CD4-positive, alpha-beta memory T cell (primary cell): Measurements from ENCODE around the gene PRDM7. TPM values are rescaled to one million over a fixed set of nuclear protein-coding genes. Genes with fewer than 3 reads are reported as not detected.

ENCODE experiments used
- CTCF ChIA-PET: fragments of 350-600 bp; sonication (Branson Sonifier 250); formaldehyde crosslinking; loops from one replicate; lab custom pipeline; 2021; ENCODE audit warnings: inconsistent platforms; ENCODE audit not compliant: partially characterized antibody; lab: Charles Lee
- POLR2A ChIA-PET: fragments of 350-600 bp; sonication (Branson Sonifier 250); formaldehyde crosslinking; loops from one replicate; lab custom pipeline; 2021; ENCODE audit not compliant: partially characterized antibody; lab: Charles Lee
- DNase-seq, 5 donors: peaks; one replicate each; pipeline versions ENCODE4 v3.0.0 to v3.0.0-alpha.2; 2020 to 2022; ENCODE audit warnings: mixed read lengths in 1 of 5
- H3K27ac ChIP-seq: one replicate; pipeline ENCODE4 v1.7.0; 2013; ENCODE audit warnings: low read depth, low read length
- H3K27me3 ChIP-seq: 2 replicates; pipeline ENCODE4 v1.7.0; 2013; ENCODE audit warnings: mild to moderate bottlenecking, low read length, moderate library complexity; ENCODE audit not compliant: insufficient read depth
- H3K36me3 ChIP-seq: 2 replicates; pipeline ENCODE4 v1.7.0; 2013; ENCODE audit warnings: mild to moderate bottlenecking, low read length, moderate library complexity; ENCODE audit not compliant: insufficient read depth
- H3K4me1 ChIP-seq: 2 replicates; pipeline ENCODE4 v1.7.0; 2013; ENCODE audit warnings: mild to moderate bottlenecking, low read length, moderate library complexity; ENCODE audit not compliant: insufficient read depth
- H3K4me3 ChIP-seq, 2 donors: one replicate each; pipeline ENCODE4 v1.7.0; 2013; ENCODE audit warnings: low read length in 2 of 2, mild to moderate bottlenecking in 1 of 2
- H3K9me3 ChIP-seq, 2 donors: one replicate each; pipeline ENCODE4 v1.7.0; 2013; ENCODE audit warnings: low read length in 2 of 2, control low read depth in 1 of 2; ENCODE audit not compliant: control insufficient read depth in 1 of 2
- H3K27ac Mint-ChIP-seq, 7 donors: one replicate each; pipeline ENCODE4 v1.8.0; 2020 to 2021; ENCODE audit warnings: mixed read lengths in 7 of 7, mild to moderate bottlenecking in 6 of 7, inconsistent platforms in 3 of 7, moderate library complexity in 3 of 7
- H3K27me3 Mint-ChIP-seq, 2 donors: one replicate each; pipeline ENCODE4 v1.8.0; 2020 to 2021; ENCODE audit warnings: mixed read lengths in 2 of 2
- H3K36me3 Mint-ChIP-seq, 2 donors: one replicate each; pipeline ENCODE4 v1.8.0; 2020 to 2021; ENCODE audit warnings: mixed read lengths in 2 of 2, inconsistent platforms in 1 of 2, mild to moderate bottlenecking in 1 of 2
- H3K4me1 Mint-ChIP-seq, 4 donors: one replicate each; pipeline ENCODE4 v1.8.0; 2020 to 2021; ENCODE audit warnings: mixed read lengths in 4 of 4, mild to moderate bottlenecking in 1 of 4
- H3K4me3 Mint-ChIP-seq, 8 donors: one replicate each; pipeline ENCODE4 v1.8.0; 2020 to 2021; ENCODE audit warnings: mixed read lengths in 8 of 8, mild to moderate bottlenecking in 7 of 8, moderate library complexity in 6 of 8, inconsistent platforms in 3 of 8
- H3K9me3 Mint-ChIP-seq, 8 donors: one replicate each; pipeline ENCODE4 v1.8.0; 2020 to 2021; ENCODE audit warnings: mixed read lengths in 8 of 8, mild to moderate bottlenecking in 5 of 8, inconsistent platforms in 3 of 8, moderate library complexity in 1 of 8
- intact Hi-C: fragments of 100-400 bp; cut with micrococcal nuclease; formaldehyde crosslinking; loops from one replicate; pipeline ENCODE4 v1.15.1; 2023
- polyA plus RNA-seq, 2 donors: library from polyadenylated mRNA; unstranded; fragments of 300-500 nt; fragmentation: Illumina TruSeq; gene quantifications; one replicate each; pipeline ENCODE4 v1.2.3, GENCODE V29; 2021
- total RNA-seq, 2 experiments: library from RNA; stranded (reverse); gene quantifications; one replicate each; pipeline ENCODE4 v1.2.3, GENCODE V29; 2021

The PRDM7 gene
- total and polyA plus RNA-seq, 4 experiments from 2014 or later: not detected

DNA sequence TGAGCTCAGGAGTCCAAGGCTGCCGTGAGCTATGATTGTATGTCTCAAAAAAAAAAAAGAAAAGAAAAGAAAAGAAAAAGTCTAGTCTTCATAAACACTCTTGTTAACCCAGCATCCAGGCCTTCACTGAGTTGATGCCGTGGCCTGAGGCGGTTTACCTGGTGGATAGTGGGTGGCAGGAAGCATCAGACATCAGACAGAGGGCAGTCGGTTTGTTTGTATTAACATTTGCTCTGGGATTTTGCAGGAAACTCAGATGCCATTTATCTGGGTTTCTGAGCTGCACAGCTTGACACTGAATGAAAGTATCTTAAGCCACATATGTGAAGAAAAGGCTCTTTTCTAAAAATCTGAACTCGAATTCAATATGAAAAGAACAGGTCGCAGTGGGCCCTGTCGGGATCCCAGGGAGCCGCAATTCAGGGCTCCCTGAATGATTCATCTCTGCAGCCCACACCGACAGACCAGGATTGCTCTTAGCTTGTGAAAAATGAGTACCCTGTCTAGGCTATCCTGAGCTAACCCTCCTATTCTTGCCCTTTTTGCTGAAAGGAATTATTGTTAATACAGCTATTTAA, 56.8 kb downstream of the PRDM7 start:
- POLR2A ChIA-PET: interaction anchor here (0.8 to 1.9 kb wide), 4 partner anchors 9 to 147 kb away, joined by 3 to 5 read pairs (median 3); partner anchors contain the start of gene TCF25
- intact Hi-C loops: no loop called here
- H3K36me3 ChIP-seq: no peaks in the 10 kb centered on the region
- no peak overlapping the region for H3K4me3 ChIP-seq
- H3K27ac ChIP-seq: no peak overlapping the region
- peak overlapping the region; percentile 76 to 87 (median 84) for H3K4me3 Mint-ChIP-seq
- no peak for DNase-seq
- peak overlapping the region in 2 of 7 donors; percentile 70 to 75 for H3K27ac Mint-ChIP-seq
- H3K9me3 ChIP-seq: no peaks in the 10 kb centered on the region
- peaks cover 0 to 1% (median 0%) of the 10 kb centered on the region in 8 donors for H3K9me3 Mint-ChIP-seq
- peaks cover 32% of the 10 kb centered on the region for H3K4me1 ChIP-seq
- H3K36me3 Mint-ChIP-seq: no peaks in the 10 kb centered on the region
- H3K27me3 ChIP-seq: no peaks in the 10 kb centered on the region
- CTCF ChIA-PET: interaction anchor here (1.1 to 1.5 kb wide), 6 partner anchors 9 to 110 kb away, joined by 3 to 4 read pairs (median 3); partner anchors contain the start of gene DEF8
- H3K4me1 Mint-ChIP-seq: peaks cover 10 to 24% (median 17%) of the 10 kb centered on the region in 4 donors
- H3K27me3 Mint-ChIP-seq: no peaks in the 10 kb centered on the region

DNA sequence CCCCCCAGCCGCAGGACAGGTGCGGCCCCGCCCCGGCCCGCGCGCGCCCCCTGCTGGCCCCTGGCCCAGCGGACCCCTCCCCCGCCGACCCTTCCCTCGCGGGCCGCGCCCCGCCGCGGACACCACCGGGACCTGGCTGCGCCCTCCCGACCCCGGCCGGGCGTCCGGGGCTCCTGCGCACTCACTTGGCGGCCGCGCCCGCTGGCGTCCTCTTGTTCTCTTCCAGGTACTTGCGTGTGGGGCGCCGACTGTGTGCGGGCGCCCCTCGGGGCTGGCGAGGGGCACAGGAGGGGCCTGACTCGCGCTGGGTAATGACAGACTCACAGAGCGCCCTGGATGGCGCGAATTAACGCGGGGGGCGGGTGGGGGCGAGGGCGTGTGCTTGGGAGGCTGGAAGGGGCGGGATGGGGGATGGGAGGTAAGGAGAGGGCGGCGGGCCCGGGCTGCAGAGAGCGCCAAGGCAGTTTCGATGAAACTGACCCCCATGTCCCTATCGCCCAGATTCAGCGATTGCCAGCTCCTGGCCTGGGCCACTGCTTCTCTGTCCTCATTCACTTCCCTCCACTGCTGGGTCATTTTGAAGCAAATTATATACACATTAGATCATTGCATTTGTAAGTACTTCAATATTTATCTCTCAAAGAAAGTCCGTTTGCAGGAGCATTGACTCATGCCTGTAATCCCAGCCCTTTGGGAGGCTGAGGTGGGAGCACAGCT, 57.4 kb downstream of the PRDM7 start:
- H3K27me3 Mint-ChIP-seq: no peaks in the 10 kb centered on the region
- peak overlapping the region in 2 of 7 donors; percentile 70 to 75 for H3K27ac Mint-ChIP-seq
- intact Hi-C loops: no loop called here

DNA sequence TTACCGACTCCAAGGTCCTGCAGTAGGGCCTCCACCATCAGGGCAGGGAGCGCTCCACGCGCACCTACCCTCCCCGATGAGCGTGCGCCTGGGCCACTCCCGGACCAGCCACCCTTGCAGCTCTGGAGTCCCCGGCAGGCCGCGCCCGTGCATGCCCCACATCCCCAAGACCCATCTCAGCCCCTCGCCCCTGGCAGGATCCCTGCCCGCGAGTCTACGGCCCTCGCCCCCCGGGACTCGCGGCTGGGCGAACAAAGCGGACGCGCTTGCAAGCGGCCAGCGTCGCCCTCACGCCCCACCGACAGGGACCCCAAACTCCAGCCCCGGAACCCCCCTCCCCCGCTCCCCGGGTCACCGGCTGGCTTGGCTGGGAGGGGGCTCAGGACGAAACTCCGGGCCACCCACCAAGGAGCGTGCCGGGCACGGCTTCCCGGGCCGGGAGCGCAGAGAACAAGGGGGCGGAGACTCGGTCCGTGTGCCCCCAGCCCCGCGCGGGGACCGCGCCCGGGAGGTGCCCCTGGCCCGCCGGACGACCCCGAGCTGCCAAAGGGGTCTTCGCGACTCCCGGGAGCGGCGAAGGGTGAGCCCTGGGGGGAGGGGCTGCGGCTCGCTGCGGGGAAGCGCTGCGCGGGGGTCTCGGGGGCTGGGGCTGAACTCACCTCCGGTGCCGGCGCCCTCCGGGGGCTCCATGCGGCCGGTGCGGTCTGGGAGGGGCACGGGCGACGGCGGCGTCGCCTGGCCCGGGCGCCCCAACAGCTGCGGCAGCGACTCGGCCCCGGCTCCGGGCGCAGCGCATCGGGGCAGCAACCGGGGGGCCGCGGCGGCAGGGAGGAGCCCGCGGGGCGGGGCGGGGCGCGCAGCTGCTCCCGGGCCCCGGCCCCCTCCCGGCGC, 58.2 kb downstream of the PRDM7 start, which contains the start of gene DBNDD1:
DBNDD1 (minus strand) TSS at position 805 of the 891 bp plus-strand sequence; CDS start at position 690, 115 bp downstream.
- Mint-ChIP-seq H3K27me3 (no peaks in the 10 kb centered on the region), H3K36me3 (no peaks in the 10 kb centered on the region), H3K4me3 (peak within 1 kb of the TSS; percentile 80 to 88 (median 86)), H3K9me3 (peaks cover 0 to 1% (median 0%) of the 10 kb centered on the region in 8 donors), H3K4me1 (peaks cover 8 to 24% (median 13%) of the 10 kb centered on the region in 4 donors), H3K27ac (peak within 1 kb of the TSS in 3 of 7 donors; percentile 27 to 75 (median 70))
- intact Hi-C loops: no loop called here
- DNase-seq: peak in 2 of 5 donors; percentile 7 to 13
- Histone ChIP-seq H3K36me3 (no peaks in the 10 kb centered on the region), H3K27me3 (no peaks in the 10 kb centered on the region), H3K4me1 (peaks cover 32% of the 10 kb centered on the region), H3K4me3 (peak within 1 kb of the TSS in 1 of 2 donors; percentile 28), H3K27ac (no peak within 1 kb of the TSS), H3K9me3 (no peaks in the 10 kb centered on the region)
- ChIA-PET POLR2A (interaction anchor here (1.3 to 1.9 kb wide), 4 partner anchors 10 to 146 kb away, joined by 3 to 5 read pairs (median 4); partner anchors contain the start of gene TCF25), CTCF (interaction anchor here (1.3 to 1.5 kb wide), 3 partner anchors 10 to 71 kb away, joined by 3 read pairs; partner anchors contain the start of gene DEF8)

More for the DNA sequence above, 57.4 kb downstream of the PRDM7 start:
- no peaks in the 10 kb centered on the region for H3K36me3 Mint-ChIP-seq
- peaks cover 0 to 1% (median 0%) of the 10 kb centered on the region in 8 donors for H3K9me3 Mint-ChIP-seq
- H3K4me3 ChIP-seq: peak overlapping the region in 1 of 2 donors; percentile 28
- H3K27ac ChIP-seq: no peak overlapping the region
- H3K9me3 ChIP-seq: no peaks in the 10 kb centered on the region
- H3K27me3 ChIP-seq: no peaks in the 10 kb centered on the region
- POLR2A ChIA-PET: interaction anchor here (1.3 to 1.9 kb wide), 3 partner anchors 11 to 146 kb away, joined by 3 to 5 read pairs (median 4); partner anchors contain the start of gene TCF25
- no peaks in the 10 kb centered on the region for H3K36me3 ChIP-seq
- peaks cover 10 to 24% (median 17%) of the 10 kb centered on the region in 4 donors for H3K4me1 Mint-ChIP-seq
- peak in 4 of 5 donors; percentile 34 to 54 (median 44) for DNase-seq
- H3K4me1 ChIP-seq: peaks cover 32% of the 10 kb centered on the region
- CTCF ChIA-PET: interaction anchor here (1.1 to 1.5 kb wide), 5 partner anchors 9 to 72 kb away, joined by 3 to 4 read pairs (median 3); partner anchors contain the start of gene DEF8
- peak overlapping the region; percentile 76 to 87 (median 84) for H3K4me3 Mint-ChIP-seq

DNA sequence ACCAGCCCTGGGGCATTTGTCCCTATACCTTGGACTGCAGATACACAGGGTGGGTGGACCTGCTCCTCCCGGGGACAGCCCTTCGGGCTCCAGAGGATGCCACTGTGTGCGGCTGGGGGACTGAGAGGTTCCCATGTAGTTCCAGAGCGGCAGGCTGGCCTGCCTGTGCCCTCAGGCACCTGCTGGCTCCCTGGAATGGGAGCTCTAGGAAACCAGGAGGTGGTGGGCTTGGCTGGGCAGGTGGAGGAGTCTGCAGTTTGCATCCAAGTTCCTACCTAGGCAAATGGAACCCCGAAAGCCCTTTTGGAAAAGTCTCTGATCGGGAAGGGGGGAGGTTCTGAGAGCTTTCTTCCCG, 58.9 kb downstream of the PRDM7 start:
- H3K27me3 Mint-ChIP-seq: no peaks in the 10 kb centered on the region
- Histone ChIP-seq H3K4me1 (peaks cover 31% of the 10 kb centered on the region), H3K27me3 (no peaks in the 10 kb centered on the region), H3K4me3 (no peak overlapping the region), H3K36me3 (no peaks in the 10 kb centered on the region), H3K9me3 (no peaks in the 10 kb centered on the region), H3K27ac (no peak overlapping the region)
- H3K36me3 Mint-ChIP-seq: no peaks in the 10 kb centered on the region
- H3K4me1 Mint-ChIP-seq: peaks cover 9 to 22% (median 13%) of the 10 kb centered on the region in 4 donors
- peaks cover 0 to 1% (median 0%) of the 10 kb centered on the region in 8 donors for H3K9me3 Mint-ChIP-seq
- DNase-seq: no peak
- ChIA-PET CTCF (interaction anchor here (1.3 kb wide), 2 partner anchors 9 to 64 kb away, joined by 3 read pairs; no protein-coding TSS in a partner anchor), POLR2A (interaction anchor here (1.4 to 1.5 kb wide), 2 partner anchors 10 to 29 kb away, joined by 3 to 4 read pairs; no protein-coding TSS in a partner anchor)
- intact Hi-C loops: no loop called here
- H3K27ac Mint-ChIP-seq: peak overlapping the region in 1 of 7 donors; percentile 27
- H3K4me3 Mint-ChIP-seq: peak overlapping the region; percentile 60 to 88 (median 79)

DNA sequence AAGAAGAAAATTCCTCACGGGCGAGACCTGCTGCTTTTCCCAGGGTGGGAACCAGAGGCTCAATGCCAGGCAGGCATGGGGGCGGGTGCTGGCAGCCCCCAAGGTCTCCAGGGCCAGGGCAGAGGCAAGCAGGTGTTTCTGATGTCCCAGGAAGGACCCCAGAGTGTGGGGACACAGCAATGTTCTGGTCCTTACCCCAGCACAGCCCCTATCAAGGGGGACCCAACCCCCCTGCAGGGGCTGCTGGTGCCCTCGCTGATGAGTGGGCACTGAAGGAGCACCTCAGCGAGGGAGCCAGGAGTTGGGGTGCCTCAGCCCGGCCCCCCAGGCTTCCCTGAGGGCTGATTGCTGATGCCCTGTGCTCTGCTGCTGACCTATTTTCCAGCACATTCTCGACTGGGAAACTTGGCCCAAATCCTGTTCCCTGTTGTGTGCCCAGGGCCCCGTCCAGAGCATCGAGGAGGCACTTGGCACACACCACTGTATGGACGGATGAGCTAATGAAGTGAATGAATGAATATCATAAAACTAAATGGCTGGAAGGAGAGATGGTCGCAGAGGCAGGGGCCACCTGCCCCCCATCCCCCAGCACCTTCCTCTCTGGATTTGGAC, 60.7 kb downstream of the PRDM7 start:
- CTCF ChIA-PET: no interaction called here
- Mint-ChIP-seq H3K27me3 (no peaks in the 10 kb centered on the region), H3K9me3 (peaks cover 0 to 1% (median 0%) of the 10 kb centered on the region in 8 donors), H3K27ac (no peak overlapping the region), H3K4me1 (peaks cover 1 to 8% (median 7%) of the 10 kb centered on the region in 4 donors), H3K36me3 (no peaks in the 10 kb centered on the region), H3K4me3 (peak overlapping the region in 1 of 8 donors; percentile 36)
- no peak for DNase-seq
- intact Hi-C loops: no loop called here
- H3K4me3 ChIP-seq: no peak overlapping the region
- no peak overlapping the region for H3K27ac ChIP-seq
- H3K27me3 ChIP-seq: no peaks in the 10 kb centered on the region
- H3K4me1 ChIP-seq: peaks cover 15% of the 10 kb centered on the region
- POLR2A ChIA-PET: no interaction called here
- H3K9me3 ChIP-seq: no peaks in the 10 kb centered on the region
- H3K36me3 ChIP-seq: no peaks in the 10 kb centered on the region

DNA sequence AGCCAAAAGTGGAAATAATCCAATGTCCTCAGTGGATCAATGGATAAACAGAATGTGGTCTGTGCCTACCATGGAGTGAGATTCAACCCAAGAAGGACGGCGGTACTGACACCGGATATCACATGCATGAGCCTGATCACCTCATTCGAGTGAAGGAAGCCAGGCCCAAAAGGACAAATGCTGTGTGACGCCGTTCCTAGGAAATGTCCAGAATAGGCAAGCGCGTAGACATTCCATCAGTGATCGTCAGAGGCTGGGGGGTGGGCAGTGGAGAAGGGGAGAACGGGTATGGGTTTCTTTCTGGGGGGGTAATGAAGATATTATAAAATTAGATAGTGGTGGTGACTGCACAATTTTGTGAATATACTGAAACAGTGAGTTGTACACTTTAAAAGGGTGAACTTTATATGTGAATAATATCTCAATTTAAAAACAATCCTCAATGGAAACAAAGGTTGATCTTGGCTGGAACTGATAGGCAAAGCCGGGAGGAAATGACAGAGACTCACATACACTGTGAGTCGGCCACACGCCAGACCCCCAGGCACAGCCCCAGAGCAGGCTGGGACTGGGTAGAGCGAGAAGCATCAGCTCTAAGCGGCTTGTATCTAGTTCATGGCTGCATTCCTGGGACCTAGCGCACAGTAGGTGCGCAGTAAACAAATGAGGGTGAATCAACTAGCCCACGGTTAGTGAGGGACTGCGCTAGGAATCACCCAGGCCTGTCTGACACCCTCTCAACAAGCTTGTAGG, 61.4 kb downstream of the PRDM7 start:
- H3K27me3 ChIP-seq: no peaks in the 10 kb centered on the region
- no peak overlapping the region for H3K4me3 ChIP-seq
- POLR2A ChIA-PET: no interaction called here
- no peak for DNase-seq
- H3K27ac Mint-ChIP-seq: peak overlapping the region in 1 of 7 donors; percentile 5
- no peaks in the 10 kb centered on the region for H3K36me3 Mint-ChIP-seq
- no peaks in the 10 kb centered on the region for H3K9me3 ChIP-seq
- H3K27me3 Mint-ChIP-seq: no peaks in the 10 kb centered on the region
- peaks cover 15% of the 10 kb centered on the region for H3K4me1 ChIP-seq
- CTCF ChIA-PET: no interaction called here
- H3K9me3 Mint-ChIP-seq: peaks cover 0 to 1% (median 0%) of the 10 kb centered on the region in 8 donors
- H3K27ac ChIP-seq: no peak overlapping the region
- H3K36me3 ChIP-seq: no peaks in the 10 kb centered on the region
- H3K4me3 Mint-ChIP-seq: no peak overlapping the region
- peaks cover 1 to 8% (median 7%) of the 10 kb centered on the region in 4 donors for H3K4me1 Mint-ChIP-seq
- intact Hi-C loops: no loop called here
